Measurements from ENCODE around the gene SLC35F6. TPM values are rescaled to one million over a fixed set of nuclear protein-coding genes. Genes with fewer than 3 reads are reported as not detected.

Gene SLC35F6
- total RNA-seq, 1 experiment from 2014 or later = 67.3 TPM

GRCh38 chr2:26785431-26786206 lies 21.5 kb downstream of the SLC35F6 start, which contains the start of gene CENPA:
TSS of gene CENPA (plus strand) at chr2:26786056. CDS start at chr2:26786197, 141 bp downstream.
- ChIA-PET POLR2A (no interaction called here), CTCF (no interaction called here)
- Histone ChIP-seq H3K36me3 (ENCODE audit: control insufficient read depth, insufficient read depth, low read length) (peaks cover 3% of the 10 kb centered on the region; the same call in 1 of the 2 replicates), H3K4me3 (ENCODE audit: low read depth in 2 of 2, low read length in 2 of 2) (peak within 1 kb of the TSS; percentile 69 to 76), H3K27me3 (ENCODE audit: control insufficient read depth, insufficient read depth, low read length) (no peaks in the 10 kb centered on the region), H3K4me1 (ENCODE audit: control insufficient read depth, insufficient read depth, low read length) (peaks cover 9% of the 10 kb centered on the region), H3K9me3 (ENCODE audit: control insufficient read depth, insufficient read depth, low read depth, low read length) (no peaks in the 10 kb centered on the region), H3K27ac (ENCODE audit: low read length) (peak within 1 kb of the TSS; percentile 96)
- DNase-seq (ENCODE audit: low read depth, low spot score) (peak; percentile 99), ATAC-seq (peak; percentile 98)
- TF ChIP-seq TCF7L2 (IDR thresholded peaks at IDR 0.05; ENCODE audit: low read depth, low read length) (peak; percentile 98), CTCF (IDR thresholded peaks at IDR 0.05) (no peak), POLR2AphosphoS5 (IDR thresholded peaks at IDR 0.05; ENCODE audit: low read depth, low read length) (peak; percentile 81; the same call in 1 of the 2 replicates), SIN3A (IDR thresholded peaks at IDR 0.05; ENCODE audit: borderline replicate concordance, insufficient read depth, low read depth, low read length) (peak; percentile 84), REST (IDR thresholded peaks at IDR 0.05; ENCODE audit: insufficient read depth in 1 of 2, low read depth in 2 of 2, low read length in 1 of 2) (no peak)
- intact Hi-C loops (cut with micrococcal nuclease; ENCODE audit: unreplicated experiment) (no loop called here), in situ Hi-C loops (cut with HindIII; ENCODE audit: low pct_unique_long_range_greater_than_20kb, low sequenced_read_pairs) (no loop called here)
- BruUV-seq (replicated peaks) = no TSS peak

GRCh38 chr2:26786207-26787028 lies 22.3 kb downstream of the SLC35F6 start:
- Histone ChIP-seq H3K9me3 (ENCODE audit: control insufficient read depth, insufficient read depth, low read depth, low read length) (no peaks in the 10 kb centered on the region), H3K27me3 (ENCODE audit: control insufficient read depth, insufficient read depth, low read length) (no peaks in the 10 kb centered on the region), H3K27ac (ENCODE audit: low read length) (peak overlapping the region; percentile 96), H3K4me3 (ENCODE audit: low read depth in 2 of 2, low read length in 2 of 2) (peak overlapping the region; percentile 69 to 76), H3K4me1 (ENCODE audit: control insufficient read depth, insufficient read depth, low read length) (peaks cover 6% of the 10 kb centered on the region), H3K36me3 (ENCODE audit: control insufficient read depth, insufficient read depth, low read length) (peaks cover 3% of the 10 kb centered on the region; the same call in 1 of the 2 replicates)
- DNase-seq (ENCODE audit: low read depth, low spot score) (no peak), ATAC-seq (peak; percentile 46)
- TF ChIP-seq SIN3A (IDR thresholded peaks at IDR 0.05; ENCODE audit: borderline replicate concordance, insufficient read depth, low read depth, low read length) = peak; percentile 23; the same call in 1 of the 2 replicates
- TF ChIP-seq TCF7L2 (IDR thresholded peaks at IDR 0.05; ENCODE audit: low read depth, low read length) = no peak
- POLR2A ChIA-PET = interaction anchor here (0.6 kb wide), 1 partner anchor 154 kb away, joined by 5 read pairs; no protein-coding TSS in a partner anchor
- in situ Hi-C loops (cut with HindIII; ENCODE audit: low pct_unique_long_range_greater_than_20kb, low sequenced_read_pairs) (no loop called here), intact Hi-C loops (cut with micrococcal nuclease; ENCODE audit: unreplicated experiment) (no loop called here)
- CTCF ChIA-PET = no interaction called here
- no TSS peak for BruUV-seq (replicated peaks)
